H9 (cell line): ENCODE measurements around the gene CCDC93. TPM values are rescaled to one million over a fixed set of nuclear protein-coding genes. Genes with fewer than 3 reads are reported as not detected.

Experiments used
- DNase-seq: peaks from one replicate; pipeline ENCODE4 v3.0.0-alpha.2; 2017
- H2AFZ ChIP-seq: one replicate; pipeline ENCODE4 v1.6.1; 2013; ENCODE audit warnings: mild to moderate bottlenecking, low read length, control low read depth, moderate library complexity
- H2AK5ac ChIP-seq: 2 replicates; pipeline ENCODE4 v1.6.1; 2013; ENCODE audit warnings: low read length, control low read depth, mixed read lengths; ENCODE audit not compliant: insufficient read length
- H2BK120ac ChIP-seq: one replicate; pipeline ENCODE4 v1.6.1; 2013; ENCODE audit warnings: low read depth, mild to moderate bottlenecking, low read length, control low read depth, inconsistent platforms; ENCODE audit not compliant: poor library complexity, severe bottlenecking
- H2BK12ac ChIP-seq: 2 replicates; pipeline ENCODE4 v1.6.1; 2013; ENCODE audit warnings: low read length, control low read depth, mixed read lengths, low read depth; ENCODE audit not compliant: insufficient read length
- H2BK15ac ChIP-seq: 2 replicates; pipeline ENCODE4 v1.6.1; 2013; ENCODE audit warnings: low read depth, low read length, control low read depth
- H2BK20ac ChIP-seq: one replicate; pipeline ENCODE4 v1.6.1; 2013; ENCODE audit warnings: low read depth, mild to moderate bottlenecking, low read length, control low read depth, inconsistent platforms; ENCODE audit not compliant: poor library complexity, severe bottlenecking
- H2BK5ac ChIP-seq: 2 replicates; pipeline ENCODE4 v1.6.1; 2013; ENCODE audit warnings: low read length, control low read depth, mixed read lengths; ENCODE audit not compliant: insufficient read length
- H3K14ac ChIP-seq: 2 replicates; pipeline ENCODE4 v1.6.1; 2013; ENCODE audit warnings: low read length, control low read depth; ENCODE audit not compliant: insufficient read depth
- H3K18ac ChIP-seq: 2 replicates; pipeline ENCODE4 v1.6.1; 2013; ENCODE audit warnings: low read depth, mild to moderate bottlenecking, mixed read lengths, low read length, control low read depth; ENCODE audit not compliant: insufficient read length
- H3K23ac ChIP-seq: 2 replicates; pipeline ENCODE4 v1.6.1; 2013; ENCODE audit warnings: low read length, control low read depth, mixed read lengths, low read depth; ENCODE audit not compliant: insufficient read length
- H3K23me2 ChIP-seq: 2 replicates; pipeline ENCODE4 v1.6.1; 2013; ENCODE audit warnings: low read depth, mild to moderate bottlenecking, mixed read lengths, low read length, control low read depth; ENCODE audit not compliant: insufficient read length, poor library complexity, severe bottlenecking
- H3K27ac ChIP-seq: 2 replicates; pipeline ENCODE4 v1.5.1; 2013; ENCODE audit warnings: low read length, control low read depth, mixed read lengths, low read depth; ENCODE audit not compliant: insufficient read length
- H3K27me3 ChIP-seq: 2 replicates; pipeline ENCODE4 v1.6.1; 2013; ENCODE audit warnings: low read length, control low read depth, inconsistent platforms; ENCODE audit not compliant: insufficient read depth
- H3K4ac ChIP-seq: 2 replicates; pipeline ENCODE4 v1.6.1; 2013; ENCODE audit warnings: low read depth, mild to moderate bottlenecking, control low read depth, inconsistent platforms, low read length, moderate library complexity
- H3K4me1 ChIP-seq: 2 replicates; pipeline ENCODE4 v1.6.1; 2013; ENCODE audit warnings: low read length, control low read depth, inconsistent platforms; ENCODE audit not compliant: insufficient read depth
- H3K4me2 ChIP-seq: 2 replicates; pipeline ENCODE4 v1.6.1; 2013; ENCODE audit warnings: low read length, control low read depth, mixed read lengths; ENCODE audit not compliant: insufficient read length, insufficient read depth
- H3K56ac ChIP-seq: 2 replicates; pipeline ENCODE4 v1.6.1; 2013; ENCODE audit warnings: low read depth, mild to moderate bottlenecking, mixed read lengths, low read length, control low read depth; ENCODE audit not compliant: insufficient read length
- H3K79me1 ChIP-seq: 2 replicates; pipeline ENCODE4 v1.6.1; 2013; ENCODE audit warnings: low read depth, mild to moderate bottlenecking, moderate library complexity, low read length, control low read depth, inconsistent platforms; ENCODE audit not compliant: insufficient read depth, poor library complexity, severe bottlenecking
- H3K79me2 ChIP-seq: 2 replicates; pipeline ENCODE4 v1.6.1; 2013; ENCODE audit warnings: low read length, control low read depth, inconsistent platforms; ENCODE audit not compliant: insufficient read depth
- H3K9ac ChIP-seq: 2 replicates; pipeline ENCODE4 v1.6.1; 2013; ENCODE audit warnings: low read length, control low read depth, mixed read lengths; ENCODE audit not compliant: insufficient read length; ENCODE audit errors: extremely low read depth
- H3K9me3 ChIP-seq: one replicate; pipeline ENCODE4 v1.6.1; 2013; ENCODE audit warnings: low read depth, low read length, inconsistent platforms; ENCODE audit not compliant: control insufficient read depth
- H3T11ph ChIP-seq: one replicate; pipeline ENCODE4 v1.6.1; 2013; ENCODE audit warnings: mild to moderate bottlenecking, low read length, control low read depth, inconsistent platforms
- H4K20me1 ChIP-seq: one replicate; pipeline ENCODE4 v1.6.1; 2013; ENCODE audit not compliant: control insufficient read depth, insufficient read length, insufficient read depth
- H4K5ac ChIP-seq: 2 replicates; pipeline ENCODE4 v1.6.1; 2013; ENCODE audit warnings: low read depth, mild to moderate bottlenecking, mixed read lengths, low read length, control low read depth; ENCODE audit not compliant: insufficient read length
- H4K8ac ChIP-seq: replicated peaks from 2 replicates; pipeline ENCODE4 v1.6.1; 2013; ENCODE audit warnings: low read length, control low read depth, mixed read lengths, low read depth; ENCODE audit not compliant: insufficient read length
- H4K91ac ChIP-seq: 2 replicates; pipeline ENCODE4 v1.6.1; 2013; ENCODE audit warnings: low read depth, mild to moderate bottlenecking, moderate library complexity, mixed read lengths, low read length, control low read depth; ENCODE audit not compliant: insufficient read length
- H3K27ac Mint-ChIP-seq, 3 experiments: 2 replicates in 2 of 3; 3 replicates in 1 of 3; pipeline ENCODE4 v1.8.0; 2020 to 2021; ENCODE audit warnings: mixed read lengths in 3 of 3, mild to moderate bottlenecking in 1 of 3, moderate library complexity in 1 of 3
- H3K27me3 Mint-ChIP-seq: 2 replicates; pipeline ENCODE4 v1.8.0; 2021; ENCODE audit warnings: low read depth, mild to moderate bottlenecking, moderate library complexity, mixed read lengths
- H3K36me3 Mint-ChIP-seq, 3 experiments: 2 replicates in 2 of 3; 3 replicates in 1 of 3; pipeline ENCODE4 v1.8.0; 2020 to 2021; ENCODE audit warnings: low read depth in 3 of 3, mixed read lengths in 3 of 3; ENCODE audit not compliant: insufficient read depth in 1 of 3
- H3K4me1 Mint-ChIP-seq, 2 experiments: 2 replicates each; pipeline ENCODE4 v1.8.0; 2020; ENCODE audit warnings: mixed read lengths in 2 of 2
- H3K4me3 Mint-ChIP-seq, 2 experiments: 2 replicates in 1 of 2; 3 replicates in 1 of 2; pipeline ENCODE4 v1.8.0; 2020 to 2021; ENCODE audit warnings: mild to moderate bottlenecking in 2 of 2, mixed read lengths in 2 of 2, moderate library complexity in 1 of 2
- H3K9me3 Mint-ChIP-seq, 2 experiments: 2 replicates in 1 of 2; 3 replicates in 1 of 2; pipeline ENCODE4 v1.8.0; 2020; ENCODE audit warnings: mild to moderate bottlenecking in 2 of 2, mixed read lengths in 2 of 2, moderate library complexity in 1 of 2
- WGBS: extraction: QIAGEN DNeasy Blood & Tissue Kit; methylation state at CpG from one replicate; pipeline ENCODE4 v1.1.7; 2013; ENCODE audit warnings: missing lambda C conversion rate, low lambda C conversion rate, mixed read lengths; ENCODE audit not compliant: insufficient read length; ENCODE audit errors: extremely low coverage; 5-methylcytosine and 5-hydroxymethylcytosine counted together
- total RNA-seq: library from RNA; stranded (reverse); gene quantifications from 2 replicates; pipeline ENCODE4 v1.2.1, GENCODE V29; 2021
- TF ChIP-seq, protein P1 (sequence below): fragments of 200-600 bp; sonication (generic); conservative IDR thresholded peaks from 3 replicates; pipeline ENCODE4 v1.8.0; 2021; ENCODE audit warnings: antibody characterized with exemption, mild to moderate bottlenecking

The CCDC93 gene
- total RNA-seq, 1 experiment from 2014 or later, result 16.4 TPM

DNA sequence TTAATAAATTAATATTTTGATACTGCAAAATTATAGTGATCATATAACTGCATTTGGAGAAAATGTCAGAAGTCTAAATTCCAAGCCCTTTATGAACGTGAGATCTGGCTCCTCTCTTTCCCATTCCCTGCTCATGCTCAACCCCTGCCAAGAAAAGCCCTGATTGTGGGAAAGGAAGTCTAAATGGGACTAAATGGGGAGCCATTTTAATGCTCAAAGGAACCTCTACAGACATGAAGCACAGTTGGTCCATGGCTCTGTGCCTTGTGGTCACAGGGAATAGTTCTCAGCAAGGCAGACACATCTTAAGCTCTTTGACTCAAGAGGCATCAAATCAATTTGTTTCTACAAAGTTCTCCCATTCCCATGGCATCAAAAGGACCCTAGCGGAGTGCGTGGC, 45.1 kb upstream of the CCDC93 start:
- no peak overlapping the region for H3K4ac ChIP-seq
- no peak overlapping the region for H4K91ac ChIP-seq
- DNase-seq, result no peak
- no peak overlapping the region for H2BK12ac ChIP-seq
- no peak overlapping the region for H2AFZ ChIP-seq
- no peak overlapping the region for H2BK120ac ChIP-seq
- H3K23ac ChIP-seq, result no peak overlapping the region
- H3K23me2 ChIP-seq, result no peaks in the 10 kb centered on the region
- no peak overlapping the region for H3K14ac ChIP-seq
- H3K4me1 ChIP-seq, result no peaks in the 10 kb centered on the region
- H3K9ac ChIP-seq, result no peak overlapping the region
- H2BK20ac ChIP-seq, result no peak overlapping the region
- no peak overlapping the region for H3K27ac Mint-ChIP-seq
- H3K9me3 Mint-ChIP-seq, result no peaks in the 10 kb centered on the region
- no peak overlapping the region for H2AK5ac ChIP-seq
- H4K8ac ChIP-seq, result no peak overlapping the region
- H3K27me3 ChIP-seq, result no peaks in the 10 kb centered on the region
- H3K9me3 ChIP-seq, result no peaks in the 10 kb centered on the region
- H2BK15ac ChIP-seq, result no peak overlapping the region
- H3K27ac ChIP-seq, result no peak overlapping the region
- no peaks in the 10 kb centered on the region for H3K79me1 ChIP-seq
- no peaks in the 10 kb centered on the region for H3K36me3 Mint-ChIP-seq
- no peak overlapping the region for H3K4me2 ChIP-seq
- H2BK5ac ChIP-seq, result no peak overlapping the region
- no CpG with 5 or more reads among the region's 3 CpGs for WGBS
- no peak overlapping the region for H3T11ph ChIP-seq
- H3K4me1 Mint-ChIP-seq, result peaks cover 2 to 6% of the 10 kb centered on the region in 2 experiments
- H3K27me3 Mint-ChIP-seq, result no peaks in the 10 kb centered on the region
- no peaks in the 10 kb centered on the region for H3K79me2 ChIP-seq
- H3K18ac ChIP-seq, result no peak overlapping the region
- H3K4me3 Mint-ChIP-seq, result no peak overlapping the region
- H3K56ac ChIP-seq, result no peak overlapping the region
- H4K20me1 ChIP-seq, result no peaks in the 10 kb centered on the region
- TF ChIP-seq, protein P1, sequence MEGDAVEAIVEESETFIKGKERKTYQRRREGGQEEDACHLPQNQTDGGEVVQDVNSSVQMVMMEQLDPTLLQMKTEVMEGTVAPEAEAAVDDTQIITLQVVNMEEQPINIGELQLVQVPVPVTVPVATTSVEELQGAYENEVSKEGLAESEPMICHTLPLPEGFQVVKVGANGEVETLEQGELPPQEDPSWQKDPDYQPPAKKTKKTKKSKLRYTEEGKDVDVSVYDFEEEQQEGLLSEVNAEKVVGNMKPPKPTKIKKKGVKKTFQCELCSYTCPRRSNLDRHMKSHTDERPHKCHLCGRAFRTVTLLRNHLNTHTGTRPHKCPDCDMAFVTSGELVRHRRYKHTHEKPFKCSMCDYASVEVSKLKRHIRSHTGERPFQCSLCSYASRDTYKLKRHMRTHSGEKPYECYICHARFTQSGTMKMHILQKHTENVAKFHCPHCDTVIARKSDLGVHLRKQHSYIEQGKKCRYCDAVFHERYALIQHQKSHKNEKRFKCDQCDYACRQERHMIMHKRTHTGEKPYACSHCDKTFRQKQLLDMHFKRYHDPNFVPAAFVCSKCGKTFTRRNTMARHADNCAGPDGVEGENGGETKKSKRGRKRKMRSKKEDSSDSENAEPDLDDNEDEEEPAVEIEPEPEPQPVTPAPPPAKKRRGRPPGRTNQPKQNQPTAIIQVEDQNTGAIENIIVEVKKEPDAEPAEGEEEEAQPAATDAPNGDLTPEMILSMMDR, result no peak
- no peak overlapping the region for H4K5ac ChIP-seq
